ENCODE measurements around the gene APOBEC2.

The APOBEC2 gene

GRCh38 chr6:41038205-41038604, 14.8 kb upstream of the APOBEC2 start:
- no peak for FAIRE-seq

- FAIRE-seq, result no peak
Measured at GRCh38 chr6:41039060-41039998, 13.7 kb upstream of the APOBEC2 start, which contains the start of gene UNC5CL. Gene UNC5CL (minus strand): TSS chr6:41039221. CDS start chr6:41035074, 4,147 bp downstream.

- FAIRE-seq, result no peak
Measured at GRCh38 chr6:41040101-41040939, 12.7 kb upstream of the APOBEC2 start.

- FAIRE-seq, result no peak
Measured at GRCh38 chr6:41040940-41041536, 12.0 kb upstream of the APOBEC2 start.

- FAIRE-seq, result no peak
Measured at GRCh38 chr6:41042226-41043055, 10.6 kb upstream of the APOBEC2 start, which contains the start of gene TSPO2. Gene TSPO2 (plus strand): TSS chr6:41042467. CDS start chr6:41042986, 519 bp downstream.

- no peak for FAIRE-seq
Measured at GRCh38 chr6:41043151-41043550, 9.9 kb upstream of the APOBEC2 start.

GRCh38 chr6:41045664-41046063, 7.3 kb upstream of the APOBEC2 start:
- no peak for FAIRE-seq

GRCh38 chr6:41046084-41046483, 6.9 kb upstream of the APOBEC2 start:
- FAIRE-seq, result no peak

- no peak for FAIRE-seq
Measured at GRCh38 chr6:41047306-41047705, 5.7 kb upstream of the APOBEC2 start.

- FAIRE-seq, result no peak
Measured at GRCh38 chr6:41047745-41048732, 5.0 kb upstream of the APOBEC2 start.

GRCh38 chr6:41049521-41049920, 3.5 kb upstream of the APOBEC2 start:
- FAIRE-seq, result no peak

GRCh38 chr6:41049955-41050354, 3.0 kb upstream of the APOBEC2 start:
- no peak for FAIRE-seq

- FAIRE-seq, result no peak
Measured at GRCh38 chr6:41050536-41050935, 2.5 kb upstream of the APOBEC2 start.

- FAIRE-seq, result no peak
Measured at GRCh38 chr6:41051873-41052272, 1.1 kb upstream of the APOBEC2 start.

GRCh38 chr6:41054511-41054910, 1.5 kb downstream of the APOBEC2 start:
- FAIRE-seq, result no peak

GRCh38 chr6:41055149-41055548, 2.1 kb downstream of the APOBEC2 start:
- no peak for FAIRE-seq

- FAIRE-seq, result no peak
Measured at GRCh38 chr6:41056768-41057490, 3.9 kb downstream of the APOBEC2 start.

GRCh38 chr6:41058783-41059181, 5.8 kb downstream of the APOBEC2 start:
- no peak for FAIRE-seq

- no peak for FAIRE-seq
Measured at GRCh38 chr6:41059556-41059955, 6.6 kb downstream of the APOBEC2 start.

GRCh38 chr6:41061196-41061726, 8.3 kb downstream of the APOBEC2 start:
- FAIRE-seq, result no peak
